Activated gamma-delta T cell treated with Interleukin-2 at 50 U/mL for 16 hours (primary cell): ENCODE measurements around the gene MFN1.

ENCODE experiments used
- DNase-seq: peaks from one replicate; pipeline ENCODE4 v3.0.0-alpha.2; 2020

Gene MFN1

DNA sequence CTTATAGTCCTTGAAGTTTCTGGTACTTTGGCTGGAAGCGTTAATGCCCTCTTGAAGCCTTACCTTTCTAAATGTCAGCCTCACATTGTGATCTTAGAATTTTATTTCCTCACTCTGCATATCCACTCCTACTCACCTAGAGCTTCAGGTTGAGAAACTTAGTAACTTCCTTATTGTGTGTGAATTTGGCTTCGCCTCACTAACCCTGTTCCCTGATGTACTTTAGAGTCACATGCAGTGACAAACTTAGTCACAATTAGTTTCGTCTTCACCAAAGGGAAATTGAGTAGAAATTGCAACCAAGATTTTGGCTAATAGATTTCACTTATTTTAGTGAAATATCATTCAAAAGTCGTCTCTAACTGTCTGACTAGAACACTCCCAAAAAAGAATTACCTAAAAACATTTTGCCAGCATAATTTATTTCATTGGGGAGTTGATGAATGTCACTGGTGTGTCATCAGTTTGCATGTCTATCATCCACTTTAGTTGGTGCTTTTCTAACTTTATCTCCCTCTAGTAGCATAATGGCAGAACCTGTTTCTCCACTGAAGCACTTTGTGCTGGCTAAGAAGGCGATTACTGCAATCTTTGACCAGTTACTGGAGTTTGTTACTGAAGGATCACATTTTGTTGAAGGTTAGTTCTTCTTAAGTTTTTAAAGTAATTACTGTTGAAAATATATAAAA is 960 bp downstream of the MFN1 start:
- DNase-seq: no peak

DNA sequence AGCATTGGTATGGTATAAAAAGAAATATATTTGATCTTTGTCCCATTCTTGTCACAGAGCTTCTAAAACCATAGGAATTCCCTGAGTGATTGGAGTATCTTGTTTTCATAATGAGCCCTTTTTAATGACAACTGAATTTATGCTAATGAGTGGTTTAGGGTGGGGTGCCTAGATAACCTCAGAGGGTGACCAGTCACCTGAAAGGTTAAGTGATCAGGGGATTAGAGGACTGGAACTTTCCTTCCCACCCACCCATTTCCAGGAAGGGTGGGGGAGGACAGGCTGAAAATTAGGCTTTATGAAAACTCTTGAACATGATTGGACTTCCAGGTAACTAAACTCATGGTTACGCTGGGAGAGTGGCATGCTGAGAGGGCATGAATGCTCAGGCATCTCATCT is 8.5 kb downstream of the MFN1 start:
- DNase-seq: no peak

DNA sequence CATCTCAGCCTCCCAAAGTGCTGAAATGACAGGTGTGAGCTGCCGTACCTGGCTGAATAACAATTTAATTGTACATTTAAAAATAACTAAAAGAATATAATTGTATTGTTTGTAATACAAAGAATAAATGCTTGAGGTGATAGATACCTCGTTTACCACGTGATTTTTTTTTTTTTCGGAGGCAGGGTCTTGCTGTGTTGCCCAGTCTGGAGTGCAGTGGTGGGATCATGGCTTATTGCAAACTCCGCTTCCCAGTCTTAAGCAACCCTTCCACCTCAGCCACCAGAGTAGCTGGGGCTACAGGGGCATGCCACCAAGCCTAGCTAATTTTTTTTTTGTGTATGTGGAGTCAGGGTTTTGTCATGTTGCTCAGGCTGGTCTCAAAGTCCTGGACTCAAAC is 15.8 kb downstream of the MFN1 start:
- DNase-seq: no peak

DNA sequence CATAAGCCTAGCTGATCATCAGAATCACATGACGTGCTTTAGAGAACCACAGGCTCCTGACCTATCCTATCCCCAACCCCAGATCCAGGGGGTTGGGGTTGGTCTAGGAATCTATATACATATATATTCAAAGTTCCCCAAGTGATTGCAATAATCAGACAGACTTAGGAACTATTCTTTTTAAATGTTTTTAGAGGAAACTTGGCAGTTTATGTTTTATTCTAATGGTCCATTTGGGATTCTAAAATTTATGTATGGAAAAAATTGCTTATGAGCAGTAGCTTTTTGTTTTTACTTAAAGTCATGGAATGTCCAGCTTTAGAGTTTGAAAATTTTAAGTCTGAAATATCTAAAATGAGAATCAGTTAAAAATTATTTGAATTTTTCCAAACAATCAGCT is 22.1 kb downstream of the MFN1 start:
- DNase-seq: no peak

DNA sequence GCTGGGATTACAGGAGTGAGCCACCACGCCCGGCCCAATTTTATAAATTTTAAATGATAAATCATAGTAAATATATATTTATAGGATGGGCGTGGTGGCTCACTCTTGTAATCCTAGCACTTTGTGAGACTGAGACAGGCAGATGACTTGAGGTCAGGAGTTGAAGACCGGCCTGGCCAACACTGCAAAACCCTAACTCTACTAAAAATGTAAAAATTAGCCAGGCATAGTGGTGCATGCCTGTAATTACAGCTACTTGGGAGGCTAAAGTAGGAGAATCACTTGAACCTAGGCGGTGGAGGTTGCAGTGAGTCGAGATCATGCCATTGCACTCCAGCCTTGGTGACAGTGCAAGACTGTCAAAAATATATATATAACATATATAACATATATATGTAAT is 26.4 kb downstream of the MFN1 start:
- DNase-seq: no peak

DNA sequence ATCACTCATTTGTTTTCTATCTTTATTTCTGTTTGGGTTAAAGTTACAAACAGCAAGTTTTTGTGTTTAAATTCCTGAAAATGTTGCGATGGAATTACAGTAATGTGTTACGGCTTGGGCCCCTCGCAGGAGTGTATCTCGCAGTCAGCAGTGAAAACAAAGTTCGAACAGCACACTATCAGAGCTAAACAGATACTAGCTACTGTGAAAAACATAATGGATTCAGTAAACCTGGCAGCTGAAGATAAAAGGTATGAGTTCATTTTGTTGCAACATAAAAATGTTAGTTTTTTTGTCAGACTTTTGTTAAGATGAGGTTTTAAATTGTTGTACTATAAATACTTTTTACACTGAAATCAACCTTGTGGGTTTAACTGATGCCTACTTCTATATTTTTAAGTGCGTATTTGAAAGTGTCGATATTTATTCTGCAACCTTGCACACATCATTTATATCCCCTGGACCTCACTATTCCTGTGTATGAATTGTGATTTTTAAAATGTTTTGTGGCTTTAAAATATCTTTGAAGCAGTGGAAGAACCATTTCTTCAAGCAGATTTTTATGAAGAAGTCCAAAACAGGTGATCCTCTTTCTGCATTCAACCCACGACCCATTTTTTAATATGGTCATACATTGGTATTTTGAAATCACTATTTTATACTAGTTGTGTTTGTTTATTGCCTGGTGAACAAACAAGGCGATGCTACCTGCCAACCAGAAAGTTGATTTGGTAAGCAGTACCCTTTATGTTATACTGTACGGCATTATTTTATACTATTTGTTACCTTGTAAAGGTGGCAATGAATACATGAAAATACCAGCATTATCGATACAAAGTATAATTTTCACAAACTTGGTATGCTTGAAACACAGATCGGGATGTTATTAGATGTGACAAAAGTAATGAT is 27.8 kb downstream of the MFN1 start:
- no peak for DNase-seq

DNA sequence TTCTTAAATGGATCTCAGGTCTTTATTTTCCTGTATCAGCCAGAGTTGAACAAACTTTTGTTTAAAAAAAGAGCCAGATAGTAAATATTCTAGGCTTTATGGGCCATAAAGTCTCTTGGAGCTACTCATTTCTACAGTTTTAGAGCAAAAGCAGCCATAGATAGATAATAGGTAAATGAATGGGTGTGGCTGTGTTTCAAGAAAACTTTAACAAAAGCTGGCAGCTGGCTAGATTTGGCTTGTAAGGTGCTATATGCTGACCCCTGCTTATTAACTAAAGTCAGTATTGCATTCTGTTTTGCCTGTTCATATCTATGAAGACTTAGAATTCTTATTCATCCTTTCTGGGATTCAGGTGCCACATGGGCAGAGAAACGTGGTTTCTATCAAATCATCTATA is 29.0 kb downstream of the MFN1 start:
- no peak for DNase-seq

DNA sequence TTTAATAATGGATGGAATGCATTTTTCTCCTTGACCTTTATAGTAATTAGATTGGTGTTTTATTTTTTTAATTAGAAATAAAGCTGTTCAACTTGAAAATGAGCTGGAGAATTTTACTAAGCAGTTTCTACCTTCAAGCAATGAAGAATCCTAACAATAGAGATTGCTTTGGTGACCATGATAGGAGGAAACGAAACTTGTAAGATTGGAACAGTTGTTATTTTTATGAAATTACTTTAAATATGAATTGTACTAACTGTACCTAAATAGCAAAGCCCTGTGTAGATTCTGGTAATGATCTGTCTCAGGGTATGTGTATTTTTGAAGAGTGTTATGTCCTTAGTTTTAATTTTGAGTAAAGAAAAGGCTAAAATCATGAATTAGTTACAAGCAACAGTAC is 44.4 kb downstream of the MFN1 start:
- no peak for DNase-seq

DNA sequence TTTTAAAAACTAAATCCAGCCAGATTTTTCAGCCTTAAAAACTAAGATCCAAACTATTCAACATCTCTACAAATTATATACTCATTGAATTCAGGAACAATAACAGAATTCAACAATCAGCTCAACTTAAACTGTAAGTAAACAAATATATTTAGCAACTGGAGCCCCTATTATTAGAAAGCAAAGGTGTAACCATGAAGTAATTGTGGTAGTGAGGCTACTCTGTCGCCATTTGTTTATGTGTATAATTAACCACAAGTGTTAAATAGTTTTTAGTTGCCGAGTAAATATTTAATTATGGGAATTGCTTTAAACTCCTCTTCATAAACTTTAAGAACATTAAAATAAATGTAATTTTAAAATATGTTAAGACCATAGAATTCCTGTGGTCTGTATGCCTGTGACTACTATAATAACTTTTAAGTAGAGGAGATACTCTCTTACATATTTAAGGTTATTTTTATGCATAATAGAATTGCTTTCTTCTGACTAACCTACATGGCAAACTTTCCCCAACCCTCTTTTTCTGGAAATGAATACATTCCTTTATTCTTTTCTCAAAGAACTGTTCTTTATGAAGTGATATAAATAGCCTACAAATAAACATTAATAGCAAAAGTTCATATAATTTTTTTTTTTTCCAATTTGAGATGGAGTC is 51.2 kb downstream of the MFN1 start:
- no peak for DNase-seq

DNA sequence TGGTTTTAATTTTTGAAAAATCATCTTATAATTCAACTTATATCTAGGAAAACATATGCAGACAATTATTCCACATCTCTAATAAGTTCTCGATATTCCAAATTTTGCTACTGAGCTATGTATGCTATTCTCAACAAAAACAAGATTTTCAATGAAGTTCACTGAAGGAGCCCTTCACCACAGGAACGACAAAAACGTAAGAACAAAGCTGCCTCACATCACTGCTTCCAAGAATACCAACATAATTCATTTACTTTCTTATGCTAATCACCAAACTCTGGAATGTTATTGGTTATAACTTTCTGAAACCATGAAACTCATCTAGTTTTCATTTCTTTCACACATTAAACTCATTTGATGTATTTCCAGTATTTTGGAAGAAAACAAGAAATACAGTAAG is 54.1 kb downstream of the MFN1 start:
- DNase-seq: no peak

DNA sequence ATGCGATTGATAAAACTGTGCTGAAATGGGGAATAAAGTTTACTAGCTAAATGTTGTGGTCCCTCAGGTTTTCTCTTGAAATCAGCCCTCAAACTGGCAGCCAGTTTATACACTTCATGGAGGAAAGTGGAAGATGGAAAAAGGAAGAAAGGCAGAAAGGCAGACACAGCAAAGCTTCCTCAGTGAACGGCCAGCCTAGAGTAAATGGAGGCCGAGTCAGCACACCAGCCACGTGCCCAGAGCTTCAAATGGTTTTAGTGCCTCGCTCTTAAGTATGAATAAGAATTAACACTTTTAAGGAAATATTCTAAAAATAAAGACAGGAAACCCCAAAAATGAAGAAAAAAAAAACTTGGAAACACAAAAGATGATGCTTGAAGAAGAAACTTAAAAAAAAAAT is 55.5 kb downstream of the MFN1 start:
- no peak for DNase-seq

DNA sequence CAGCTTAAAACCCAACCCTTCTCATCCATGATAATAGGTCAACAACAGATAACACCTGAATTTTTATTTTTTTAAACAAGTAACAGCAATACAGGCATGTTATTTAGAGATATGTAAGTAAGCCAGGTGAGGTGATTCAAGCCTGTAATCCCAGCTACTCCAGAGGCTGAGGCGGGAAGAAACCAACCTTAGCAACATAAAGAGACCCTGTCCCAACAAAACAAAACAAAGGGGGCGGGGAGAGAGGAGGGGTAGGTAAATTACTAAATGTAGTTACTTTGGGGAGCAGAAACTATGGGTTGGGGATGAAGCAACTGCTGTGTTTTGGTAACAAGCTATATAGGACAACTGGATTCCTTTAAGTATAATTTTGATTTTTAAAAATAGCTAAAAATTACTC is 56.8 kb downstream of the MFN1 start:
- DNase-seq: no peak

DNA sequence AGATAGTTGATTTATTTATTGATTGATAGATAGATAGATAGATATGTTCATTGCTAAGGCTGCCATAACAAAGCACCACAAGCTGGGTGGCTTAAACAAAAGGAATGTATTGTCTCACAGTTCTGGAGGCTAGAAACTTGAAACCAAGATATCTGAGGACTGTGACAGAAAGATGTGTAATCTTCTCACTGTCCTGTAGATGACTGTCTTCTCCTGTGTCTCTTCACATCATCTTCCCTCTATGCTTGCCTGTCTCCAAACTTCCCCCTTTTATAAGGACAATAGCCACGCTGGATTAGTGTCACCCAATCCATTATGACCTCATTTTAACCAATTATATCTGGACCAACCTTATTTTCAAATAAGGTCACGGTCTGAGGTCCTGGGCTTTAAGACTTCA is 62.8 kb downstream of the MFN1 start:
- DNase-seq: no peak

DNA sequence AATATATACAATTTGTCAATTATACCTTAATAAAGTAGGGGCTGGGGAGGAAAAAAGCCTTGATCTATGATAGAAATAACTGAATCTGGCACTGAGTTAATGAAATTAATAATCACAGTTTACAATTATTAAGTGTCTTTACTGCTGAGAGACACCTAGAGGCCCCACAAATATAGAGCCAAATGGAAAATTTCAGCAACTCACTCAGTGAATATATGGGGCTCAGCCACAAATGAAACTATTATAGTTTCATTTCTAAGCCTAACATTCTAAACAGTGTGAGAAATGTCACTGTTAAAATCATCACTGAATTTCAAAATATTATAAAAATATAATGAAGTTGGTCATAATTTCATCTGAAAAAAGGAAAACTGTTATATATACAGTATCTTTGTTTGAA is 63.5 kb downstream of the MFN1 start:
- DNase-seq: no peak

DNA sequence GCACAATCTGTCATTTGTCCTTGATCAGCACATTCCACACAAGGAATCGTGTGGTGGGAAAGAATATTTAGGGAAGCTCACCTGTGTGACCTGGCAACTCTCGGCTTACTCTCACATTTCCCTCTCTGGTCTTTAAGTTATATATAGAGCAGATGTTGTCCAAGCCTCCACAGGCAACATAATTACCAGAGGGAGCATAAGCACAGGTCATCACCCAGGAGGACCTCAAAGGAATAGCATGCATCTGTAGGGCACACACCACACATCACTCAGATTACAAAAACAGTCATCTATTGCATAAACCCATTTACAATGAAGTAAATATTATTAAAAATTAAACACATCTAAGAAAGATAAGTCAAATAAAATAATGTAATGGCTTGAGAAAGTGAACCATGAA is 67.3 kb downstream of the MFN1 start:
- no peak for DNase-seq

DNA sequence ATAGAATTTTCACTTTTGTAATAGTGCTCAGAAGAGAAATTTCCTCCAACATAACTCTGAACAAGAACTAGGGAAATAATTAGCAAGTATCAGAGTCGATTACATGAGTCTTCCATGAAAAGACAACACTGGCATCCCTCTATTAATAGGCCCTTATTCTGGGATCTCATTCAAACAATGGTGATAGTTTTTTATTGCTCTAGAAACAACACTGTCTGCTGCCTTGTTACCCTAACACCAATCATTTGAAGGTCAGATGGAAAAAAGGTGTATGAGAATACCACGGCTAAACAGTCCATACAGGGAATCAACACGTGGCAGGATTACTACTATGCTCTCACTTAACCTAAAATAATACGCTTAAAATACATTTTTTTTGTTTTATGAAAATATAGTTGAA is 67.9 kb downstream of the MFN1 start:
- no peak for DNase-seq

DNA sequence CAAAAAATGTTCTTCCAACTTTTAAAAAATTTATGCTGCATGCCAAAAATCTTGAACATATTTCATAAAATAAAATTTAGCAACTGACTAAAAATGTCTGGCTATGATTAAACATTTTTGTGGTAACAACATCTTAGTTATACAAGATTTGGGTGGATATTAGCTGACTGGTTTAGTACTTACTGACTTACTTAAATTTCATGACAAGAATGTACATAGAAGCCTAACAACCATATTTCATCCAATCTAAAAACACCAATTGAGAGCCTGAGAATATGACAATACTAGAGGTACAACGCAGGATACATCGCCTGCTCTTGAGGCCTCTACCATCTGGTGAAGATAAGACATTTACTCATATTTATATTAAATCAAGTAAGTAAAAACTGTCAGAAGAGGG is 69.2 kb downstream of the MFN1 start:
- DNase-seq: no peak

DNA sequence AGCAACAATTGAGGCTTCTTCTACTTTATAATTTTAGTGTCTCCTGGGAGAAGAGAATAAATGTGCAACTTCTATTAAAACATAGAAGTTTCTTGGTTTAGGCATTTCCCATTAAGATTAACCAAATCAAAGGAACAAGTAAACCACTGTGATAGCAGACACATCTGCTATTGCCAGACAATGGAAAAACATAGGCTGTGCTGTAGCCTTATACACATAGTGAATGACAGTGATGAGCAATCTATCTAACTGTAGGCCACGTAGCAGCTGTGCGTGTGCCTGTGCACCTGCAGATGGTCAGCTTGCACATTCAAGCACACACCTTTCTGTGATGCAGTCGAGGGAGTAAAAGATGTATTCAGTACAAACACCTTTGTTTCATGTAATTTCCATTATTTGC is 71.1 kb downstream of the MFN1 start:
- no peak for DNase-seq

DNA sequence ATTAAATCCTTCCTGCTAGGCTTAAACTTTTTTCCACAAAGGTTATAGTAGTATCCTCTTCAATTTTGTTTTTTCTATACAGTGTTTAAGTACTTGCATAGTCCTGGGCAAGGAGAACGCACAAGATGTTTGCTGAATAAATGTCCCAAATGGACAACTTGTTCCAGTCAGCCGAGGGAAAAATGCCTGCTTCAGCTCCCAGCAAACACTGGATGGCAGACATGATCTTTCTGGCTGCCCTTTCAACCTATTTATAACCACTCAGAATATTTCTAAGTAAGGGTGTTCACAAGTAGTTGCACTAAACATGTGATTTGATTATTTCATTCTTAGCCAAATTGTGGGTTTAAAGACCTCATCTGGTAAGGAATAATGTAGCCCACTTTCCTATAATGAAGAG is 74.0 kb downstream of the MFN1 start:
- no peak for DNase-seq

DNA sequence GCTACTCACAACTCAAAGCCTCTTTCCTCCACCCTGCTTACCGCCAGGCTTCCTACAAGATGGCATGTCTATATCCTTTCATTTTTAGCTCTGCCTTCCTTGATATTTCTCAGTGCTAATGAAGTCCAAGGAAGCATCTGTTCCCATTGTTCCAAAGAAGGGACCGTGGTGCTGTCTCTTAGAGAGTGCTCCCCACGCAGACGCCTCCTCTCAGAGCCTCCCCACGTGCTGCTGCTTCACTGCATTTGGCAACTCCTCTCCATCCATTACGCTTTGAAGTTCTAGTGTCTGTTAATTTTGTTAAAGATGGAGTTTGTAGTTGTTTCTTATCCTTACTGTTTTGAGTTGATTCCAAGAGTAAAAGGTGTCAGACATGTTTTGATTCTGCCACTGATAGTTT is 77.6 kb downstream of the MFN1 start:
- DNase-seq: no peak

DNA sequence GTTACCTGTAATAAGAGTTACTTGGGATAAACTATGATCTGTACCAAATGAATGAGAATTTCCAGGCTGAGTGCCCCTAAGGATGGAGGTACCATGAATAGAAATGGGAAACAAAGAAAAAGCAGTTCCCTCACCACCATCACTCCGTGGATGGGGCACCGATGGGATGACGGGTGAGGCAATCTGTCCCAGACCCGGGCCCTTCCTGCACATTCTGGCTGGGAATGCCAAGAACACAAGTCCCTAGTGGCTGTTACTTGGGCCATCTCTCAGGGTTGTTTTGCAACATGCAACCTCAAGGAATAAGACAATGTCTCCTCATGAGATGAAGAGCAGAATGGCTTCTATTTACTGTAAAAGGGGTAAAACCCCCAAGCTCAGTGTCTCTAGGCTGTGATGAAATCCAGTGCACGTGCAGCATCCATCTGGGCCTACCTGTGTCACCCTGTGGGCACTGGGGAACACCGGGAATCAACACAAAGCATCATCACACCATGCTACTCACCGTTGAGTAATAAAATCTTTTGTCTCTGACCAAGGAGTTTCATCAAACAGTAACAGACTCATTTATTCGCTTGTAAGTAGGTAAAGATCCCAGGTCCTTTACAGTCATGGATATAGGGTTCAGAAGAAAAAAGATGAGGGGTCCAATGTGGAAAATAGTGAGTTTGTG is 81.5 kb downstream of the MFN1 start:
- DNase-seq: no peak

DNA sequence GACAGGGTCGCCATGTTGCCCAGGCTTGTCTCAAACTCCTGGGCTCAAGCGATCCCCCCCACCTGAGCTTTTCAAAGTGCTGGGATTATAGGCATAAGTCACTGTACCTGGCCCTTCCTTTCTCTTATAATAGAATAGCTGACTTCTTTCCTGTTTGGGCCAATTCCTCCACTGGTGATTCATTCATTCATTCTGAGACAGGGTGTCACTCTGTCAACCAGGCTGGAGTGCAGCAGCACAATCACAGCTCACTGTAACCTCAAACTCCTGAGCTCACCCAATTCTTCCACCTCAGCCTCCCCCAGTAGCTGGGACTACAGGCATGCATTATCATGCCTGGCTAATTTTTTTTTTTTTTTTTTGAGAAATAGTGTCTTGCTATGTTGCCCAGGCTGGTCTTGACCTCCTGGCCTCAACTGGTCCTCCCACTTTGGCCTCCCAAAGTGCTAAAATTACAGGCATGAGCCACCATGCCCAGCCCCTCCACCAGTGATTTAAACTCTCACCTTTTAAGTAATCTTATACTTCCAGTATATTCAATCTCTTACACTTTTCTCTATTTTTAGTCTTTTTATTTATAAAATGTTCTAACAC is 82.9 kb downstream of the MFN1 start:
- no peak for DNase-seq

DNA sequence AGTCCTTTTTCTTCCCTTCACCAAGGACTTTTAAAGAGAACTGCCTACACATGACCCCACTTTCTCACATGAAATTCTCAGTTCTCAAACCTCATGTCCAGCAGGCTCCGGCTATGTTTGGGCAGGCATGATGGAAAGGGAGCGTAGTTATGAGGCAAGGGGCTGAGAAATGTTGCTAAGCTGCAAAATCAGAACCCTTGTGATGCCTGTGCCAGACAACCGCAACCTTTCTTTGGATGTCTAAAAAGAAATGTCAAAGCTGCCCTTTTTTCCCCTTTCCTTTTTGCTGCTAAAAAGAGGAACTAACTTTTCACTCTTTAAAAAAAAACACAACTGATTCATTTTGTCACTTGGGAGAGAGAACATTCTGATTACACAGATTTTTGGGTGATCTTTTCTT is 84.5 kb downstream of the MFN1 start:
- no peak for DNase-seq
